Lower lobe of right lung (tissue), 2 donors: Measurements from ENCODE around the gene SLC38A7. TPM values are rescaled to one million over a fixed set of nuclear protein-coding genes. Genes with fewer than 3 reads are reported as not detected.
"Not testable (repeated sequence)": the region's sequence is repeated elsewhere in the genome, so short reads cannot be mapped to it uniquely, and the experiment has no call there.

Source experiments
- ATAC-seq, 2 donors: fragments of 200-7000 bp; cut with Tn5 transposase; one replicate each; pipeline ENCODE4 v1.9.1; 2020 to 2022; ENCODE audit warnings: mild to moderate bottlenecking in 2 of 2, moderate library complexity in 2 of 2
- DNase-seq: peaks from one replicate; pipeline ENCODE4 v3.0.0-alpha.2; 2020
- H3K27ac ChIP-seq: fragments of 200-600 bp; one replicate; pipeline ENCODE4 v1.8.0; 2022
- H3K27me3 ChIP-seq: fragments of 200-600 bp; one replicate; pipeline ENCODE4 v1.8.0; 2022; ENCODE audit warnings: low read depth
- H3K36me3 ChIP-seq: fragments of 200-600 bp; one replicate; pipeline ENCODE4 v1.8.0; 2022; ENCODE audit warnings: mild to moderate bottlenecking
- H3K4me1 ChIP-seq: fragments of 200-600 bp; one replicate; pipeline ENCODE4 v1.8.0; 2022
- H3K4me3 ChIP-seq: fragments of 200-600 bp; one replicate; pipeline ENCODE4 v1.8.0; 2022; ENCODE audit warnings: mild to moderate bottlenecking
- H3K9me3 ChIP-seq: fragments of 200-600 bp; one replicate; pipeline ENCODE4 v1.8.0; 2022
- CTCF ChIP-seq: fragments of 200-600 bp; IDR thresholded peaks from one replicate; pipeline ENCODE4 v1.8.0; 2022; ENCODE audit warnings: antibody characterized with exemption, mild to moderate bottlenecking
- intact Hi-C: fragments of 100-400 bp; cut with DNase I; formaldehyde crosslinking; loops from one replicate; pipeline ENCODE4 v1.11.0; 2022
- total RNA-seq: library from RNA; stranded (reverse); fragmentation: NEBNext Ultra II Directional; extraction: Animal tissue kit (Norgen Biotek cat#: 25700); gene quantifications from one replicate; pipeline ENCODE4 v1.2.1, GENCODE V29; 2021
- donor health status: DM: no; HTN: yes; CAD: no; lungs with severe emphysema.

Gene SLC38A7
- total RNA-seq, 1 donor from 2014 or later = 20.7 TPM

- Histone ChIP-seq H3K36me3 (peaks cover 93% of the 10 kb centered on the region), H3K4me1 (no peaks in the 10 kb centered on the region), H3K9me3 (no peaks in the 10 kb centered on the region), H3K27me3 (no peaks in the 10 kb centered on the region), H3K4me3 (no peak overlapping the region), H3K27ac (no peak overlapping the region)
- intact Hi-C loops = no loop called here
- no peak for TF ChIP-seq CTCF
- no peak for ATAC-seq
- no peak for DNase-seq
Measured at GRCh38 chr16:58716468-58716867, 31.9 kb upstream of the SLC38A7 start.

GRCh38 chr16:58713742-58714141 is 29.2 kb upstream of the SLC38A7 start:
- Histone ChIP-seq H3K36me3 (peaks cover 87% of the 10 kb centered on the region), H3K4me1 (no peaks in the 10 kb centered on the region), H3K27me3 (no peaks in the 10 kb centered on the region), H3K27ac (no peak overlapping the region), H3K9me3 (no peaks in the 10 kb centered on the region), H3K4me3 (no peak overlapping the region)
- intact Hi-C loops = no loop called here
- TF ChIP-seq CTCF = no peak
- DNase-seq (no peak), ATAC-seq (no peak)

- Histone ChIP-seq H3K27me3 (no peaks in the 10 kb centered on the region), H3K4me3 (no peak overlapping the region), H3K27ac (no peak overlapping the region), H3K4me1 (no peaks in the 10 kb centered on the region), H3K9me3 (no peaks in the 10 kb centered on the region), H3K36me3 (peaks cover 71% of the 10 kb centered on the region)
- ATAC-seq (no peak), DNase-seq (no peak)
- no peak for TF ChIP-seq CTCF
- intact Hi-C loops = no loop called here
Measured at GRCh38 chr16:58709333-58709732, 24.8 kb upstream of the SLC38A7 start.

GRCh38 chr16:58699151-58699550 is 14.6 kb upstream of the SLC38A7 start:
- TF ChIP-seq CTCF = no peak
- intact Hi-C loops = no loop called here
- H3K4me1 ChIP-seq = no peaks in the 10 kb centered on the region
- H3K27ac ChIP-seq = no peak overlapping the region
- no peaks in the 10 kb centered on the region for H3K9me3 ChIP-seq
- DNase-seq (no peak), ATAC-seq (no peak)
- no peaks in the 10 kb centered on the region for H3K27me3 ChIP-seq
- no peak overlapping the region for H3K4me3 ChIP-seq
- no peaks in the 10 kb centered on the region for H3K36me3 ChIP-seq

- DNase-seq (no peak), ATAC-seq (no peak)
- intact Hi-C loops = no loop called here
- H3K9me3 ChIP-seq = no peaks in the 10 kb centered on the region
- no peak overlapping the region for H3K4me3 ChIP-seq
- H3K27me3 ChIP-seq = no peaks in the 10 kb centered on the region
- H3K4me1 ChIP-seq = no peaks in the 10 kb centered on the region
- TF ChIP-seq CTCF = no peak
- H3K36me3 ChIP-seq = no peaks in the 10 kb centered on the region
- H3K27ac ChIP-seq = no peak overlapping the region
Measured at GRCh38 chr16:58695368-58695767, 10.8 kb upstream of the SLC38A7 start.

GRCh38 chr16:58692450-58692849 is 7.9 kb upstream of the SLC38A7 start:
- intact Hi-C loops = no loop called here
- Histone ChIP-seq H3K27ac (no peak overlapping the region), H3K9me3 (no peaks in the 10 kb centered on the region), H3K36me3 (no peaks in the 10 kb centered on the region), H3K4me3 (no peak overlapping the region), H3K27me3 (no peaks in the 10 kb centered on the region), H3K4me1 (no peaks in the 10 kb centered on the region)
- ATAC-seq (no peak), DNase-seq (no peak)
- TF ChIP-seq CTCF = no peak

- H3K27ac ChIP-seq, H3K27me3 ChIP-seq, H3K4me3 ChIP-seq, H3K36me3 ChIP-seq, ATAC-seq, DNase-seq, H3K9me3 ChIP-seq, intact Hi-C loops: not testable (repeated sequence)
- peaks cover 21% of the 10 kb centered on the region for H3K4me1 ChIP-seq
Measured at GRCh38 chr16:58686985-58687706, 2.6 kb upstream of the SLC38A7 start.
